ENCODE data around the gene NIPAL1.

- TF ChIP-seq, protein P1, sequence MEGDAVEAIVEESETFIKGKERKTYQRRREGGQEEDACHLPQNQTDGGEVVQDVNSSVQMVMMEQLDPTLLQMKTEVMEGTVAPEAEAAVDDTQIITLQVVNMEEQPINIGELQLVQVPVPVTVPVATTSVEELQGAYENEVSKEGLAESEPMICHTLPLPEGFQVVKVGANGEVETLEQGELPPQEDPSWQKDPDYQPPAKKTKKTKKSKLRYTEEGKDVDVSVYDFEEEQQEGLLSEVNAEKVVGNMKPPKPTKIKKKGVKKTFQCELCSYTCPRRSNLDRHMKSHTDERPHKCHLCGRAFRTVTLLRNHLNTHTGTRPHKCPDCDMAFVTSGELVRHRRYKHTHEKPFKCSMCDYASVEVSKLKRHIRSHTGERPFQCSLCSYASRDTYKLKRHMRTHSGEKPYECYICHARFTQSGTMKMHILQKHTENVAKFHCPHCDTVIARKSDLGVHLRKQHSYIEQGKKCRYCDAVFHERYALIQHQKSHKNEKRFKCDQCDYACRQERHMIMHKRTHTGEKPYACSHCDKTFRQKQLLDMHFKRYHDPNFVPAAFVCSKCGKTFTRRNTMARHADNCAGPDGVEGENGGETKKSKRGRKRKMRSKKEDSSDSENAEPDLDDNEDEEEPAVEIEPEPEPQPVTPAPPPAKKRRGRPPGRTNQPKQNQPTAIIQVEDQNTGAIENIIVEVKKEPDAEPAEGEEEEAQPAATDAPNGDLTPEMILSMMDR (IDR thresholded peaks at IDR 0.05), result no peak
- TF ChIP-seq POLR2A (IDR thresholded peaks at IDR 0.05), result no peak
Observed at GRCh38 chr4:48065587-48066052, 49.0 kb downstream of the NIPAL1 start.

Measured in esophagus squamous epithelium (tissue), 4 donors.